ENCODE measurements around the gene GPX6. TPM values are rescaled to one million over a fixed set of nuclear protein-coding genes. Genes with fewer than 3 reads are reported as not detected.
A peak's percentile ranks its signal among the peaks of the same experiment; 100 is the strongest.

The GPX6 gene
- total and polyA plus RNA-seq, 10 of the 15 experiments (the other 5 are each of a cell fraction or from before 2014, with no cell fraction given) = not detected

- TF ChIP-seq ZBTB11 (CRISPR knock-in tag; IDR thresholded peaks at IDR 0.05) = no peak
- TF ChIP-seq GATAD2B (conservative IDR thresholded peaks at IDR 0.05; ENCODE audit: low read depth) = no peak
- no peak for TF ChIP-seq SMAD1 (IDR thresholded peaks at IDR 0.05; ENCODE audit: low read depth, partially characterized antibody)
- TF ChIP-seq EGR1 (IDR thresholded peaks at IDR 0.05; ENCODE audit: borderline replicate concordance in 1 of 2, low read depth in 2 of 2, low read length in 2 of 2) = no peak
- no peak for TF ChIP-seq MEF2A (IDR thresholded peaks at IDR 0.05; ENCODE audit: insufficient read depth, low read depth, low read length)
- peak; percentile 88 for TF ChIP-seq SREBF2 (IDR thresholded peaks at IDR 0.05; ENCODE audit: low read length)
- TF ChIP-seq POLR2AphosphoS5 (IDR thresholded peaks at IDR 0.05; ENCODE audit: low read length) = no peak
- TF ChIP-seq PBX3 (IDR thresholded peaks at IDR 0.05; ENCODE audit: insufficient replicate concordance, low read depth, low read length) = no peak
- no peak for TF ChIP-seq SPI1 (IDR thresholded peaks at IDR 0.05; ENCODE audit: borderline replicate concordance, insufficient read depth, low read depth, low read length)
- no peak for TF ChIP-seq POU2F2 (IDR thresholded peaks at IDR 0.05; ENCODE audit: borderline replicate concordance, low read depth, low read length)
- TF ChIP-seq MTA3 (IDR thresholded peaks at IDR 0.05; ENCODE audit: borderline replicate concordance, low read length) = peak; percentile 53; the same call in 1 of the 2 replicates
- no peak for TF ChIP-seq NFXL1 (IDR thresholded peaks at IDR 0.05; ENCODE audit: borderline replicate concordance)
- TF ChIP-seq SRF (IDR thresholded peaks at IDR 0.05; ENCODE audit: low read depth in 2 of 2, low read length in 2 of 2) = no peak
- TF ChIP-seq KAT2A (conservative IDR thresholded peaks at IDR 0.05; ENCODE audit: control insufficient read depth, low read depth, low read length) = no peak
- no peak for TF ChIP-seq EZH2 (IDR thresholded peaks at IDR 0.05; ENCODE audit: borderline replicate concordance, control insufficient read depth, low read depth, low read length)
- no peak for TF ChIP-seq KLF5 (IDR thresholded peaks at IDR 0.05; ENCODE audit: partially characterized antibody)
- no peak for TF ChIP-seq EP300 (IDR thresholded peaks at IDR 0.05; ENCODE audit: borderline replicate concordance in 1 of 2, control insufficient read depth in 1 of 2, low read depth in 2 of 2, low read length in 2 of 2)
- no peak for TF ChIP-seq BACH1 (IDR thresholded peaks at IDR 0.05; ENCODE audit: borderline replicate concordance)
- no peak for TF ChIP-seq NR2C2 (IDR thresholded peaks at IDR 0.05; ENCODE audit: borderline replicate concordance, control insufficient read depth, insufficient read length, low read depth)
- 0 out of 2 replicates have a peak, but pooled peaks have one; percentile 42 for TF ChIP-seq NFIC (IDR thresholded peaks at IDR 0.05; ENCODE audit: low read depth, low read length)
- TF ChIP-seq ETV6 (conservative IDR thresholded peaks at IDR 0.05 in 1 of 2, IDR thresholded peaks at IDR 0.05 in 1 of 2; ENCODE audit: borderline replicate concordance in 1 of 2, low read depth in 1 of 2) = no peak
- no peak for TF ChIP-seq ATF2 (IDR thresholded peaks at IDR 0.05; ENCODE audit: low read length)
- TF ChIP-seq PKNOX1 (IDR thresholded peaks at IDR 0.05) = no peak
- TF ChIP-seq HDGF (IDR thresholded peaks at IDR 0.05) = no peak
These were observed 26.7 kb downstream of the GPX6 start (continued) for GRCh38 chr6:28488916-28489365.

Measured in GM12878 (cell line).